H1 (cell line): Measurements from ENCODE around the gene RTN4RL1. TPM values are rescaled to one million over a fixed set of nuclear protein-coding genes. Genes with fewer than 3 reads are reported as not detected.

Source experiments
- BCL11A ChIP-seq, 2 experiments: IDR thresholded peaks; one replicate each; pipeline ENCODE4 v1.6.1; 2011; ENCODE audit warnings: low read depth in 2 of 2, low read length in 2 of 2, mild to moderate bottlenecking in 2 of 2
- FOSL1 ChIP-seq: IDR thresholded peaks from 2 replicates; pipeline ENCODE4 v1.6.1; 2011; ENCODE audit warnings: mild to moderate bottlenecking, low read depth, low read length, moderate library complexity; ENCODE audit not compliant: insufficient read depth
- GABPA ChIP-seq: IDR thresholded peaks from 2 replicates; pipeline ENCODE4 v1.6.1; 2011; ENCODE audit warnings: mild to moderate bottlenecking, low read length, moderate library complexity, borderline replicate concordance; ENCODE audit not compliant: insufficient read depth
- MAFK ChIP-seq: IDR thresholded peaks from 2 replicates; pipeline ENCODE4 v1.6.1; 2012; ENCODE audit warnings: low read depth, mild to moderate bottlenecking, improper control_type of control experiment, low read length
- MAX ChIP-seq: IDR thresholded peaks from 2 replicates; pipeline ENCODE4 v1.6.1; 2012; ENCODE audit warnings: inconsistent platforms
- POLR2A ChIP-seq, 2 experiments: IDR thresholded peaks; 1 replicate in 1 of 2; 2 replicates in 1 of 2; pipeline ENCODE4 v1.6.1; 2011; ENCODE audit warnings: low read depth in 2 of 2, low read length in 2 of 2, mild to moderate bottlenecking in 2 of 2; ENCODE audit errors: control extremely low read depth in 1 of 2
- POU5F1 ChIP-seq: IDR thresholded peaks from 2 replicates; pipeline ENCODE4 v1.6.1; 2011; ENCODE audit warnings: low read depth, mild to moderate bottlenecking, low read length, moderate library complexity
- polyA plus RNA-seq, 7 experiments: library from polyadenylated mRNA; depleted of rRNA in 3 of 7; stranded (reverse) in 5 of 7; unstranded in 2 of 7; fragments of >200 nt in 5 of 7; fragments of 200-250 nt in 2 of 7; gene quantifications; 1 replicate in 5 of 7; 2 replicates in 1 of 7; 4 replicates in 1 of 7; pipeline versions ENCODE4 v1.2.1 to v1.2.3, GENCODE V29; 2011 to 2013; ENCODE audit warnings: missing spikeins in 2 of 7, mixed read lengths in 2 of 7
- total RNA-seq: library from RNA; stranded (reverse); fragmentation: NEBNext Ultra II Directional; extraction: Animal tissue kit (Norgen Biotek cat#: 25700); gene quantifications from 2 replicates; pipeline ENCODE4 v1.2.1, GENCODE V29; 2021

RTN4RL1 gene
- total and polyA plus RNA-seq, 2 of the 8 experiments (the other 6 are each of a cell fraction or from before 2014, with no cell fraction given) = 0.09 TPM; not detected in 1

- TF ChIP-seq POU5F1 = no peak
- no peak for TF ChIP-seq BCL11A (IDR thresholded peaks at IDR 0.05; ENCODE audit: low read depth in 2 of 2, low read length in 2 of 2)
- TF ChIP-seq MAX = no peak
- no peak for TF ChIP-seq FOSL1
- no peak for TF ChIP-seq POLR2A (IDR thresholded peaks at IDR 0.05; ENCODE audit: control extremely low read depth in 1 of 2, low read depth in 2 of 2, low read length in 2 of 2)
- TF ChIP-seq MAFK = no peak
- no peak for TF ChIP-seq GABPA
These were observed 134.2 kb downstream of the RTN4RL1 start (continued) for GRCh38 chr17:1890758-1891450.
